HG03159 (cell line): ENCODE data around the gene FOLR2.
"Not testable (repeated sequence)": the region's sequence is repeated elsewhere in the genome, so short reads cannot be mapped to it uniquely, and the experiment has no call there.

Experiments used
- ATAC-seq: cut with Tn5 transposase; IDR thresholded peaks from one replicate; pipeline ENCODE4 v1.9.1; 2021; ENCODE audit warnings: mild to moderate bottlenecking, moderate library complexity; ENCODE audit not compliant: unreplicated experiment

The FOLR2 gene

GRCh38 chr11:72216638-72217037 lies at the start of gene FOLR2:
Gene FOLR2, plus strand, starts transcription at chr11:72216794. Its CDS starts 1,791 bp downstream, at chr11:72218585.
- ATAC-seq: no peak

GRCh38 chr11:72169046-72169555 lies 47.5 kb upstream of the FOLR2 start:
- ATAC-seq: not testable (repeated sequence)

- not testable (repeated sequence) for ATAC-seq
Observed at GRCh38 chr11:72169754-72170153, 46.8 kb upstream of the FOLR2 start.

- ATAC-seq: not testable (repeated sequence)
Observed at GRCh38 chr11:72172043-72172442, 44.6 kb upstream of the FOLR2 start.

- ATAC-seq: no peak
Observed at GRCh38 chr11:72173291-72173690, 43.3 kb upstream of the FOLR2 start.

- no peak for ATAC-seq
Observed at GRCh38 chr11:72174302-72175070, 42.1 kb upstream of the FOLR2 start.

- ATAC-seq: no peak
Observed at GRCh38 chr11:72177656-72178055, 38.9 kb upstream of the FOLR2 start.

- ATAC-seq: no peak
Observed at GRCh38 chr11:72179049-72179803, 37.4 kb upstream of the FOLR2 start.

- ATAC-seq: no peak
Observed at GRCh38 chr11:72179804-72180396, 36.7 kb upstream of the FOLR2 start.

- not testable (repeated sequence) for ATAC-seq
Observed at GRCh38 chr11:72180892-72181552, 35.6 kb upstream of the FOLR2 start.

- ATAC-seq: not testable (repeated sequence)
Observed at GRCh38 chr11:72181553-72181958, 35.0 kb upstream of the FOLR2 start.

GRCh38 chr11:72188267-72188666 lies 28.3 kb upstream of the FOLR2 start:
- no peak for ATAC-seq

GRCh38 chr11:72189455-72190250 lies 26.9 kb upstream of the FOLR2 start:
- ATAC-seq: no peak

GRCh38 chr11:72190631-72191071 lies 25.9 kb upstream of the FOLR2 start:
- no peak for ATAC-seq

GRCh38 chr11:72191961-72192381 lies 24.6 kb upstream of the FOLR2 start, which contains the start of gene FOLR1:
Gene FOLR1, plus strand, starts transcription at chr11:72192140. Its CDS starts 34 bp downstream, at chr11:72192174.
- ATAC-seq: no peak

GRCh38 chr11:72195518-72196270 lies 20.9 kb upstream of the FOLR2 start:
- ATAC-seq: no peak

- ATAC-seq: not testable (repeated sequence)
Observed at GRCh38 chr11:72201445-72201844, 15.1 kb upstream of the FOLR2 start.

- ATAC-seq: no peak
Observed at GRCh38 chr11:72202571-72202970, 14.0 kb upstream of the FOLR2 start.

GRCh38 chr11:72203163-72203562 lies 13.4 kb upstream of the FOLR2 start:
- no peak for ATAC-seq
